IMR-90 (cell line): ENCODE measurements around the gene NUDT9. TPM values are rescaled to one million over a fixed set of nuclear protein-coding genes. Genes with fewer than 3 reads are reported as not detected.

Experiments
- ATAC-seq: fragments of 200-7000 bp; cut with Tn5 transposase; 2 replicates; pipeline ENCODE4 v1.9.1; 2020; ENCODE audit warnings: low read depth, mild to moderate bottlenecking, moderate library complexity
- BruUV-seq: library from RNA; stranded (reverse); fragments of 400-500 nt; replicated peaks from 2 replicates; lab custom pipeline; 2021; lab: Mats Ljungman, UMichigan
- CTCF ChIA-PET: fragments of 300-600 bp; formaldehyde crosslinking; extraction: SDS; loops from one replicate; lab custom pipeline; 2021; ENCODE audit warnings: antibody characterized with exemption; lab: Yijun Ruan, JAX
- POLR2A ChIA-PET: fragments of 300-600 bp; sonication (Branson Sonifier 250); formaldehyde crosslinking; loops from one replicate; lab custom pipeline; 2022; ENCODE audit warnings: antibody characterized with exemption; ENCODE audit not compliant: unreplicated experiment; lab: Charles Lee
- DNase-seq: peaks from one replicate; pipeline ENCODE4 v3.0.0; 2013
- H2AFZ ChIP-seq: replicated peaks from 2 replicates; pipeline ENCODE3; 2013; ENCODE audit warnings: low read length, mild to moderate bottlenecking; ENCODE audit not compliant: poor library complexity
- H2AK5ac ChIP-seq: 2 replicates; pipeline ENCODE4 v1.6.1; 2013; ENCODE audit warnings: low read depth, low read length, inconsistent platforms
- H2AK9ac ChIP-seq: replicated peaks from 2 replicates; pipeline ENCODE3; 2013; ENCODE audit warnings: mild to moderate bottlenecking, low read depth, low read length, moderate library complexity; ENCODE audit not compliant: poor library complexity
- H2BK120ac ChIP-seq: 2 replicates; pipeline ENCODE4 v1.6.1; 2013; ENCODE audit warnings: low read depth, low read length, inconsistent platforms
- H2BK15ac ChIP-seq: 3 replicates; pipeline ENCODE4 v1.6.1; 2013; ENCODE audit warnings: low read depth, low read length, inconsistent platforms
- H2BK20ac ChIP-seq: 2 replicates; pipeline ENCODE4 v1.6.1; 2013; ENCODE audit warnings: low read depth, mild to moderate bottlenecking, inconsistent platforms, low read length, moderate library complexity
- H2BK5ac ChIP-seq: 2 replicates; pipeline ENCODE4 v1.6.1; 2013; ENCODE audit warnings: mild to moderate bottlenecking, low read depth, low read length, inconsistent platforms; ENCODE audit not compliant: poor library complexity, severe bottlenecking
- H3K14ac ChIP-seq: replicated peaks from 2 replicates; pipeline ENCODE4 v1.6.1; 2013; ENCODE audit warnings: low read depth, low read length, inconsistent platforms
- H3K18ac ChIP-seq: 2 replicates; pipeline ENCODE4 v1.6.1; 2013; ENCODE audit warnings: low read depth, low read length, control low read depth
- H3K23ac ChIP-seq: 2 replicates; pipeline ENCODE4 v1.6.1; 2013; ENCODE audit warnings: low read depth, low read length, inconsistent platforms
- H3K27ac ChIP-seq: 2 replicates; pipeline ENCODE4 v1.5.1; 2013; ENCODE audit warnings: mild to moderate bottlenecking, control low read depth, low read length; ENCODE audit not compliant: insufficient read depth
- H3K27me3 ChIP-seq: 2 replicates; pipeline ENCODE4 v1.6.1; 2013; ENCODE audit warnings: low read length; ENCODE audit not compliant: control insufficient read depth, insufficient read depth
- H3K36me3 ChIP-seq: 2 replicates; pipeline ENCODE4 v1.6.1; 2013; ENCODE audit warnings: low read length, mixed read lengths; ENCODE audit not compliant: control insufficient read depth, insufficient read depth
- H3K4ac ChIP-seq: 2 replicates; pipeline ENCODE4 v1.6.1; 2013; ENCODE audit warnings: low read depth, low read length, inconsistent platforms
- H3K4me1 ChIP-seq: 2 replicates; pipeline ENCODE4 v1.6.1; 2013; ENCODE audit warnings: low read length, mixed read lengths; ENCODE audit not compliant: control insufficient read depth, insufficient read depth
- H3K4me2 ChIP-seq: 2 replicates; pipeline ENCODE4 v1.6.1; 2013; ENCODE audit warnings: low read depth, mild to moderate bottlenecking, control low read depth, low read length, moderate library complexity
- H3K4me3 ChIP-seq: 2 replicates; pipeline ENCODE4 v1.5.1; 2013; ENCODE audit warnings: low read depth, mild to moderate bottlenecking, control low read depth, low read length, moderate library complexity; ENCODE audit not compliant: insufficient read depth
- H3K56ac ChIP-seq: 2 replicates; pipeline ENCODE4 v1.6.1; 2013; ENCODE audit warnings: low read length, inconsistent platforms; ENCODE audit not compliant: insufficient read depth; ENCODE audit errors: extremely low read depth
- H3K79me1 ChIP-seq, 2 experiments: 2 replicates each; pipeline ENCODE4 v1.6.1; 2013; ENCODE audit warnings: low read length in 2 of 2, inconsistent platforms in 1 of 2, low read depth in 1 of 2
- H3K9ac ChIP-seq: 2 replicates; pipeline ENCODE4 v1.6.1; 2013; ENCODE audit warnings: low read depth, low read length, control low read depth
- H3K9me1 ChIP-seq: 2 replicates; pipeline ENCODE4 v1.6.1; 2013; ENCODE audit warnings: low read length, inconsistent platforms; ENCODE audit not compliant: insufficient read depth
- H3K9me3 ChIP-seq: 2 replicates; pipeline ENCODE4 v1.6.1; 2013; ENCODE audit warnings: low read length; ENCODE audit not compliant: control insufficient read depth, insufficient read depth
- H4K20me1 ChIP-seq: 2 replicates; pipeline ENCODE4 v1.6.1; 2013; ENCODE audit warnings: low read length, inconsistent platforms; ENCODE audit not compliant: insufficient read depth
- H4K5ac ChIP-seq: 2 replicates; pipeline ENCODE4 v1.6.1; 2013; ENCODE audit warnings: mild to moderate bottlenecking, low read depth, low read length, control low read depth
- H4K8ac ChIP-seq, 2 experiments: 2 replicates each; pipeline ENCODE4 v1.6.1; 2013; ENCODE audit warnings: low read depth in 2 of 2, low read length in 2 of 2, control low read depth in 1 of 2, inconsistent platforms in 1 of 2
- H4K91ac ChIP-seq: 2 replicates; pipeline ENCODE4 v1.6.1; 2013; ENCODE audit warnings: low read depth, low read length, inconsistent platforms; ENCODE audit not compliant: insufficient read depth
- BHLHE40 ChIP-seq: fragments of 150-350 bp; IDR thresholded peaks from 2 replicates; pipeline ENCODE4 v1.6.1; 2016; ENCODE audit warnings: mild to moderate bottlenecking, low read depth, low read length
- CEBPB ChIP-seq: IDR thresholded peaks from 2 replicates; pipeline ENCODE4 v1.6.1; 2012; ENCODE audit warnings: low read depth, low read length, improper control_type of control experiment
- CHD1 ChIP-seq: IDR thresholded peaks from 2 replicates; pipeline ENCODE4 v1.6.1; 2012; ENCODE audit warnings: low read depth, low read length, improper control_type of control experiment
- ELK1 ChIP-seq: fragments of 150-350 bp; IDR thresholded peaks from 2 replicates; pipeline ENCODE4 v1.6.1; 2016; ENCODE audit warnings: low read depth, mild to moderate bottlenecking, low read length, moderate library complexity, borderline replicate concordance
- MAFK ChIP-seq: IDR thresholded peaks from 2 replicates; pipeline ENCODE4 v1.6.1; 2012; ENCODE audit warnings: low read depth, low read length, improper control_type of control experiment
- MAZ ChIP-seq: IDR thresholded peaks from 2 replicates; pipeline ENCODE4 v1.6.1; 2012; ENCODE audit warnings: low read depth, mild to moderate bottlenecking, low read length, improper control_type of control experiment, moderate library complexity, borderline replicate concordance
- MXI1 ChIP-seq: IDR thresholded peaks from 2 replicates; pipeline ENCODE4 v1.6.1; 2012; ENCODE audit warnings: low read depth, mild to moderate bottlenecking, low read length, moderate library complexity, borderline replicate concordance
- NFE2L2 ChIP-seq: fragments of 150-350 bp; IDR thresholded peaks from 2 replicates; pipeline ENCODE4 v1.6.1; 2016; ENCODE audit warnings: low read depth, mild to moderate bottlenecking, low read length
- POLR2A ChIP-seq: IDR thresholded peaks from 2 replicates; pipeline ENCODE4 v1.6.1; 2012; ENCODE audit warnings: mild to moderate bottlenecking, low read depth, low read length
- RAD21 ChIP-seq: IDR thresholded peaks from 2 replicates; pipeline ENCODE4 v1.6.1; 2012; ENCODE audit warnings: low read length, improper control_type of control experiment
- RCOR1 ChIP-seq: IDR thresholded peaks from 2 replicates; pipeline ENCODE4 v1.6.1; 2012; ENCODE audit warnings: mild to moderate bottlenecking, low read length, improper control_type of control experiment; ENCODE audit not compliant: insufficient replicate concordance
- RFX5 ChIP-seq: IDR thresholded peaks from 2 replicates; pipeline ENCODE4 v1.8.0; 2012; ENCODE audit warnings: low read depth, mild to moderate bottlenecking, low read length, moderate library complexity
- SMC3 ChIP-seq: fragments of 150-350 bp; IDR thresholded peaks from 2 replicates; pipeline ENCODE4 v1.6.1; 2016; ENCODE audit warnings: low read depth, mild to moderate bottlenecking, antibody characterized with exemption, low read length, moderate library complexity
- USF2 ChIP-seq: fragments of 150-350 bp; IDR thresholded peaks from 2 replicates; pipeline ENCODE4 v1.6.1; 2017; ENCODE audit warnings: mild to moderate bottlenecking, antibody characterized with exemption, low read length, low read depth
- WGBS, 2 experiments: methylation state at CpG; one replicate each; pipeline versions ENCODE4 v1.1.5 to v1.1.7; 2013; ENCODE audit warnings: missing lambda C conversion rate in 2 of 2; ENCODE audit not compliant: insufficient read length in 1 of 2; ENCODE audit errors: extremely low coverage in 2 of 2; 5-methylcytosine and 5-hydroxymethylcytosine counted together
- dilution Hi-C: fragments of 300-500 bp; cut with HindIII; formaldehyde crosslinking; loops from one replicate; pipeline ENCODE4 v1.14.3; 2018; ENCODE audit warnings: low sequenced_read_pairs; ENCODE audit not compliant: unreplicated experiment
- in situ Hi-C: fragments of 300-500 bp; cut with MboI; formaldehyde crosslinking; loops from 3 replicates; pipeline ENCODE4 v1.14.3; 2019; ENCODE audit warnings: low sequenced_read_pairs, inconsistent platforms, mixed read lengths
- intact Hi-C: fragments of 100-400 bp; cut with micrococcal nuclease; formaldehyde crosslinking; loops from 2 replicates; pipeline ENCODE4 v1.10.0; 2022
- polyA plus RNA-seq, 3 experiments: library from polyadenylated mRNA; depleted of rRNA; stranded (reverse); fragments of >200 nt; gene quantifications; 2 replicates each; pipeline ENCODE4 v1.2.3, GENCODE V29; 2012; ENCODE audit warnings: low replicate concordance in 1 of 3
- total RNA-seq: library from RNA; depleted of rRNA; stranded (reverse); fragments of >200 nt; gene quantifications from 2 replicates; pipeline ENCODE4 v1.2.3, GENCODE V29; 2012
- TF ChIP-seq, protein P1 (sequence below): conservative IDR thresholded peaks from 2 replicates; pipeline ENCODE4 v1.5.1; 2012; ENCODE audit warnings: mild to moderate bottlenecking, low read depth, low read length, improper control_type of control experiment

Gene NUDT9
- total and polyA plus RNA-seq, 2 of the 4 experiments (the other 2 are of a cell fraction), result 10.0 to 23.5 TPM

DNA sequence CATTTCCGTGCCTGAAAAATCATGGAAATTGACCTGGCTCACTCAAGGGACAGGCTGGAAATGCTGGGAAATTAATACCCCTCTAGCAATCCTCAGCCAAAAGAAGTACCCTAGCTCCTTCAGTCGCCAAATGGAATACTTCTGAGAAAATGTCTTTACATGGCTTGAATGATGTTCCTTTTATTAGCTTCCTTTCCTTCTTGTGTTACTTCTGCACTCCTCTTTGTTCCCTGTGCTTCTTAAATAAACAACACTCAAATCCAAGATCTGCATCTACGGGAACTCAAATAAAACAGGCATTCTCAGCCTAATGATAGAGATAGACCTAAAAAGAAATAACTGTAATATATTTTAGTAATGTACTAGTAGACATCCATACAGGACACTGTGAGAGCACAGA lies 70.7 kb downstream of the NUDT9 start:
- H3K4ac ChIP-seq, result no peak overlapping the region
- dilution Hi-C loops, result no loop called here

More for the DNA sequence above, 70.7 kb downstream of the NUDT9 start:
- Histone ChIP-seq H2AK5ac (no peak overlapping the region), H3K9me1 (no peaks in the 10 kb centered on the region), H2AFZ (no peak overlapping the region), H3K27ac (no peak overlapping the region), H3K18ac (no peak overlapping the region), H3K36me3 (no peaks in the 10 kb centered on the region), H2BK5ac (no peak overlapping the region), H3K27me3 (no peaks in the 10 kb centered on the region), H2AK9ac (no peak overlapping the region), H4K5ac (no peak overlapping the region), H2BK20ac (no peak overlapping the region), H2BK120ac (no peak overlapping the region), H3K79me1 (no peaks in the 10 kb centered on the region), H3K4me3 (no peak overlapping the region), H4K8ac (no peak overlapping the region), H3K9ac (no peak overlapping the region), H2BK15ac (no peak overlapping the region), H3K4me2 (no peak overlapping the region), H3K9me3 (no peaks in the 10 kb centered on the region), H4K91ac (no peak overlapping the region), H3K56ac (no peak overlapping the region), H4K20me1 (no peaks in the 10 kb centered on the region), H3K4me1 (no peaks in the 10 kb centered on the region), H3K23ac (no peak overlapping the region), H3K14ac (no peak overlapping the region)
- ATAC-seq, result no peak
- DNase-seq, result no peak
- in situ Hi-C loops (no loop called here), intact Hi-C loops (no loop called here)
- POLR2A ChIA-PET, result no interaction called here
- 57% methylated on average over 1 of the region's 3 CpGs; no CpG with 5 or more reads in 1 of the 2 experiments for WGBS, 2 experiments
- TF ChIP-seq CHD1 (no peak), NFE2L2 (no peak), MXI1 (no peak), BHLHE40 (no peak), RCOR1 (no peak), SMC3 (no peak), CEBPB (no peak), RAD21 (no peak), RFX5 (no peak), USF2 (no peak), ELK1 (no peak), POLR2A (no peak), MAZ (no peak), MAFK (no peak)
- TF ChIP-seq, protein P1, sequence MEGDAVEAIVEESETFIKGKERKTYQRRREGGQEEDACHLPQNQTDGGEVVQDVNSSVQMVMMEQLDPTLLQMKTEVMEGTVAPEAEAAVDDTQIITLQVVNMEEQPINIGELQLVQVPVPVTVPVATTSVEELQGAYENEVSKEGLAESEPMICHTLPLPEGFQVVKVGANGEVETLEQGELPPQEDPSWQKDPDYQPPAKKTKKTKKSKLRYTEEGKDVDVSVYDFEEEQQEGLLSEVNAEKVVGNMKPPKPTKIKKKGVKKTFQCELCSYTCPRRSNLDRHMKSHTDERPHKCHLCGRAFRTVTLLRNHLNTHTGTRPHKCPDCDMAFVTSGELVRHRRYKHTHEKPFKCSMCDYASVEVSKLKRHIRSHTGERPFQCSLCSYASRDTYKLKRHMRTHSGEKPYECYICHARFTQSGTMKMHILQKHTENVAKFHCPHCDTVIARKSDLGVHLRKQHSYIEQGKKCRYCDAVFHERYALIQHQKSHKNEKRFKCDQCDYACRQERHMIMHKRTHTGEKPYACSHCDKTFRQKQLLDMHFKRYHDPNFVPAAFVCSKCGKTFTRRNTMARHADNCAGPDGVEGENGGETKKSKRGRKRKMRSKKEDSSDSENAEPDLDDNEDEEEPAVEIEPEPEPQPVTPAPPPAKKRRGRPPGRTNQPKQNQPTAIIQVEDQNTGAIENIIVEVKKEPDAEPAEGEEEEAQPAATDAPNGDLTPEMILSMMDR, result no peak
- BruUV-seq, result no TSS peak
- CTCF ChIA-PET, result interaction anchor here (1.0 kb wide), 1 partner anchor 12 kb away, joined by 3 read pairs; no protein-coding TSS in a partner anchor
